A549 (cell line): ENCODE measurements around the gene ZBP1.

Experiments
- CBX8 ChIP-seq: fragments of 200-600 bp; sonication (generic); IDR thresholded peaks from 2 replicates; pipeline ENCODE4 v1.6.1; 2016
- CTCF ChIP-seq: fragments of >200 bp; sonication (Bioruptor Twin); formaldehyde crosslinking; IDR thresholded peaks from 3 replicates; pipeline ENCODE4 v1.5.1; 2016
- JUN ChIP-seq, 2 experiments: fragments of >200 bp; sonication (Bioruptor Twin); formaldehyde crosslinking; IDR thresholded peaks; 2 replicates in 1 of 2; 3 replicates in 1 of 2; pipeline ENCODE4 v1.6.1; 2016 to 2017
- REST ChIP-seq: fragments of 200-600 bp; sonication (generic); IDR thresholded peaks from 2 replicates; pipeline ENCODE4 v1.6.1; 2016; ENCODE audit warnings: antibody characterized with exemption, mild to moderate bottlenecking, moderate library complexity
- TF ChIP-seq, protein P1 (sequence below): fragments of 150-350 bp; IDR thresholded peaks from 2 replicates; pipeline ENCODE4 v1.6.1; 2014; ENCODE audit warnings: low read depth, mild to moderate bottlenecking, low read length

GRCh38 chr20:57560554-57561355 is 59.5 kb downstream of the ZBP1 start, which contains the start of gene PCK1:
- TF ChIP-seq JUN (IDR thresholded peaks at IDR 0.05) (no peak), CBX8 (no peak), CTCF (no peak), REST (no peak)
- TF ChIP-seq, protein P1, sequence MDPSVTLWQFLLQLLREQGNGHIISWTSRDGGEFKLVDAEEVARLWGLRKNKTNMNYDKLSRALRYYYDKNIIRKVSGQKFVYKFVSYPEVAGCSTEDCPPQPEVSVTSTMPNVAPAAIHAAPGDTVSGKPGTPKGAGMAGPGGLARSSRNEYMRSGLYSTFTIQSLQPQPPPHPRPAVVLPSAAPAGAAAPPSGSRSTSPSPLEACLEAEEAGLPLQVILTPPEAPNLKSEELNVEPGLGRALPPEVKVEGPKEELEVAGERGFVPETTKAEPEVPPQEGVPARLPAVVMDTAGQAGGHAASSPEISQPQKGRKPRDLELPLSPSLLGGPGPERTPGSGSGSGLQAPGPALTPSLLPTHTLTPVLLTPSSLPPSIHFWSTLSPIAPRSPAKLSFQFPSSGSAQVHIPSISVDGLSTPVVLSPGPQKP, result no peak
